ENCODE results near the gene ZNF609. TPM values are rescaled to one million over a fixed set of nuclear protein-coding genes. Genes with fewer than 3 reads are reported as not detected.

The ZNF609 gene
- total RNA-seq, 1 experiment from 2014 or later = 31.0 TPM

DNA sequence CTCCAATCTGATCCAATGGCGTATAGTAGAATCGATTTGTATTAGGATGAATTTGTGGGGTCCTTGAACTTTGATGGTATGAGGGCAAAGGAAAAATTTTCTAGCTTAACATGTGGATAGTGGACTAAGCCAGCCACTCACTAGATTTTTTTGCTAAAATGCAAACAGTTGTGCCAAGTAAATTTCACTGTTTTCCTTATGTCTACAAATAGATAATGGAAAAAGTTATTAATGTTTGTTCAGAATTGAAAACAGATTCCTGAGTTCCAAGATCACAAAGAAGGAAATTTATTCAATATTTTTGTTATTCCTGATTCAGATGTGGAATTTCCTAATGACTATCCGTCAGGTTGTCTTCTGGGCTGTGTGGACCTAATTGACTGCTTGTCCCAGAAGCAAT is 35.2 kb upstream of the ZNF609 start:
- no peaks in the 10 kb centered on the region for H3K27me3 ChIP-seq (ENCODE audit: insufficient read depth, low read length)
- ChIA-PET RAD21 (ENCODE audit: low non-redundant PET in 1 of 2, low total read pairs in 2 of 2, uncharacterized antibody in 2 of 2, unreplicated experiment in 2 of 2) (no interaction called here), CTCF (interaction anchor here (0.9 to 1.5 kb wide), 3 partner anchors 228 to 303 kb away, joined by 3 read pairs; no protein-coding TSS in a partner anchor), POLR2A (no interaction called here)
- BruUV-seq (replicated peaks) = no TSS peak
- TF ChIP-seq RAD21 (IDR thresholded peaks at IDR 0.05; ENCODE audit: low read depth) = no peak
- no peak overlapping the region for H3K27ac ChIP-seq (ENCODE audit: low read depth, low read length)
- no peak for DNase-seq (ENCODE audit: low read depth, low spot score)
- no peaks in the 10 kb centered on the region for H3K9me2 ChIP-seq (ENCODE audit: insufficient read depth)
- no peaks in the 10 kb centered on the region for H3K9me3 ChIP-seq (ENCODE audit: control insufficient read depth in 1 of 2, insufficient read depth in 1 of 2, low read depth in 1 of 2, low read length in 2 of 2)
- H3K79me2 ChIP-seq (ENCODE audit: insufficient read depth, low read length) = no peaks in the 10 kb centered on the region
- no peaks in the 10 kb centered on the region; a peak in 1 of 4 replicates for H3K4me1 ChIP-seq (ENCODE audit: control insufficient read depth in 1 of 2, insufficient read depth in 2 of 2, low read length in 2 of 2)
- H3K4me2 ChIP-seq (ENCODE audit: low read length) = no peak overlapping the region
- no peak overlapping the region for H3K9ac ChIP-seq (ENCODE audit: low read length)
- H2AFZ ChIP-seq (ENCODE audit: low read depth, low read length, poor library complexity, severe bottlenecking) = no peak overlapping the region
- H3K4me3 ChIP-seq (replicated peaks in 1 of 2; ENCODE audit: low read depth in 1 of 2, low read length in 2 of 2) = no peak overlapping the region
- ATAC-seq = no peak
- no peaks in the 10 kb centered on the region for H4K20me1 ChIP-seq (ENCODE audit: insufficient read depth)
- H3K36me3 ChIP-seq (ENCODE audit: control insufficient read depth in 1 of 2, insufficient read depth in 2 of 2, low read length in 2 of 2) = peaks cover 3 to 6% of the 10 kb centered on the region in 2 experiments; a peak in 2 of 4 replicates
- intact Hi-C loops (cut with micrococcal nuclease) = loop anchor here (5.0 kb wide), 1 partner anchor 302 kb away; no protein-coding TSS in a partner anchor

DNA sequence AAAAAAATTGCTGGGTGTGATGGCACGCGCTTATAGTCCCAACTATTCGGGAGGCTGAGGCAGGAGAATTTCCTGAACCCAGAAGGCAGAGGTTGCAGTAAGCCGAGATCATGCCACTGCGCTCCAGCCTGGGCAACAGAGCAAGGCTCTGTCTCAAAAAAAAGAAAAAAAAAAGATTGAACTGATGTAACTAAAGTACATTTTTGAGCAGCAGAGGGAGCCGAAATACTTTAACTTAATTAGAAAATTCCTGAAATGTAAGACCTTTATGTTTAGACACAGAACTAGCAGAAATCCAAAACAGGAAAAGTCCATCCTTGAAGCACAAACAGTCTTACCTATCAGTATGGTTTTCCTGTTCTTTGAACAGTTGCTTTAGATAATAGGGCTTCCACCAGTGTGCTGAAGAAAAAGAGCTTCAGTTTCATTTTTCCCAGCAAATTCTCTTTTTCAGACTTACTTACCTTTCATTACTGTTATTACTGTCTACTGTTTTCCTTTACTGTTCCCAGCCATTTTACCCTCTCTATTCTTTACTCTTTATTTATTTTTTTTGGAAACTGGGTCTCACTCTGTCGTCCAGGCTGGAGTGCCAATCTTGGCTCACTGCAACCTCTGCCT is 33.4 kb upstream of the ZNF609 start:
- RAD21 ChIA-PET (ENCODE audit: low non-redundant PET in 1 of 2, low total read pairs in 2 of 2, uncharacterized antibody in 2 of 2, unreplicated experiment in 2 of 2) = interaction anchor here in 1 of 2 experiments (0.9 to 1.1 kb wide), 2 partner anchors 253 to 255 kb away, joined by 3 read pairs; no protein-coding TSS in a partner anchor
- Histone ChIP-seq H4K20me1 (ENCODE audit: insufficient read depth) (no peaks in the 10 kb centered on the region), H3K4me1 (ENCODE audit: control insufficient read depth in 1 of 2, insufficient read depth in 2 of 2, low read length in 2 of 2) (peaks cover 1 to 3% of the 10 kb centered on the region in 2 experiments; a peak in 2 of 4 replicates), H2AFZ (ENCODE audit: low read depth, low read length, poor library complexity, severe bottlenecking) (no peak overlapping the region), H3K36me3 (ENCODE audit: control insufficient read depth in 1 of 2, insufficient read depth in 2 of 2, low read length in 2 of 2) (peaks cover 3 to 6% of the 10 kb centered on the region in 2 experiments; a peak in 2 of 4 replicates), H3K9me2 (ENCODE audit: insufficient read depth) (no peaks in the 10 kb centered on the region), H3K27ac (ENCODE audit: low read depth, low read length) (no peak overlapping the region), H3K27me3 (ENCODE audit: insufficient read depth, low read length) (no peaks in the 10 kb centered on the region), H3K9me3 (ENCODE audit: control insufficient read depth in 1 of 2, insufficient read depth in 1 of 2, low read depth in 1 of 2, low read length in 2 of 2) (no peaks in the 10 kb centered on the region), H3K4me3 (replicated peaks in 1 of 2; ENCODE audit: low read depth in 1 of 2, low read length in 2 of 2) (no peak overlapping the region), H3K79me2 (ENCODE audit: insufficient read depth, low read length) (no peaks in the 10 kb centered on the region), H3K9ac (ENCODE audit: low read length) (no peak overlapping the region), H3K4me2 (ENCODE audit: low read length) (no peak overlapping the region)
- CTCF ChIA-PET = interaction anchor here (0.9 to 1.2 kb wide), 3 partner anchors 225 to 301 kb away, joined by 4 read pairs; no protein-coding TSS in a partner anchor
- BruUV-seq (replicated peaks) = no TSS peak
- intact Hi-C loops (cut with micrococcal nuclease) = loop anchor here (1.0 to 5.0 kb wide), 3 partner anchors 226 to 300 kb away; no protein-coding TSS in a partner anchor
- TF ChIP-seq RAD21 (IDR thresholded peaks at IDR 0.05; ENCODE audit: low read depth) = peak; percentile 80
- TF ChIP-seq, protein P1, sequence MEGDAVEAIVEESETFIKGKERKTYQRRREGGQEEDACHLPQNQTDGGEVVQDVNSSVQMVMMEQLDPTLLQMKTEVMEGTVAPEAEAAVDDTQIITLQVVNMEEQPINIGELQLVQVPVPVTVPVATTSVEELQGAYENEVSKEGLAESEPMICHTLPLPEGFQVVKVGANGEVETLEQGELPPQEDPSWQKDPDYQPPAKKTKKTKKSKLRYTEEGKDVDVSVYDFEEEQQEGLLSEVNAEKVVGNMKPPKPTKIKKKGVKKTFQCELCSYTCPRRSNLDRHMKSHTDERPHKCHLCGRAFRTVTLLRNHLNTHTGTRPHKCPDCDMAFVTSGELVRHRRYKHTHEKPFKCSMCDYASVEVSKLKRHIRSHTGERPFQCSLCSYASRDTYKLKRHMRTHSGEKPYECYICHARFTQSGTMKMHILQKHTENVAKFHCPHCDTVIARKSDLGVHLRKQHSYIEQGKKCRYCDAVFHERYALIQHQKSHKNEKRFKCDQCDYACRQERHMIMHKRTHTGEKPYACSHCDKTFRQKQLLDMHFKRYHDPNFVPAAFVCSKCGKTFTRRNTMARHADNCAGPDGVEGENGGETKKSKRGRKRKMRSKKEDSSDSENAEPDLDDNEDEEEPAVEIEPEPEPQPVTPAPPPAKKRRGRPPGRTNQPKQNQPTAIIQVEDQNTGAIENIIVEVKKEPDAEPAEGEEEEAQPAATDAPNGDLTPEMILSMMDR (IDR thresholded peaks at IDR 0.05 in 2 of 3, conservative IDR thresholded peaks at IDR 0.05 in 1 of 3; ENCODE audit: borderline replicate concordance in 1 of 3, insufficient read depth in 1 of 3, low read depth in 2 of 3, low read length in 2 of 3) = peak; percentile 18 to 87 (median 38); a peak in 5 of 6 replicates
- TF ChIP-seq ZNF274 (IDR thresholded peaks at IDR 0.05; ENCODE audit: low read depth, low read length) = no peak
- POLR2A ChIA-PET = no interaction called here
- DNase-seq (ENCODE audit: low read depth, low spot score) (peak; percentile 15), ATAC-seq (no peak)
